Fibroblast of peridontal ligament (primary cell): Measurements from ENCODE around the gene SH3BGRL3.
"Not testable (repeated sequence)": the region's sequence is repeated elsewhere in the genome, so short reads cannot be mapped to it uniquely, and the experiment has no call there.

Source experiments
- DNase-seq: peaks from one replicate; pipeline ENCODE4 v3.0.0-alpha.2; 2010; ENCODE audit errors: extremely low read depth

SH3BGRL3 gene

GRCh38 chr1:26279456-26280332 is at the start of gene SH3BGRL3:
Gene SH3BGRL3, plus strand, starts transcription at chr1:26280086. Its CDS starts 70 bp downstream, at chr1:26280156.
- DNase-seq, result peak; percentile 67

GRCh38 chr1:26230682-26231081 is 49.2 kb upstream of the SH3BGRL3 start:
- DNase-seq, result not testable (repeated sequence)

DNA sequence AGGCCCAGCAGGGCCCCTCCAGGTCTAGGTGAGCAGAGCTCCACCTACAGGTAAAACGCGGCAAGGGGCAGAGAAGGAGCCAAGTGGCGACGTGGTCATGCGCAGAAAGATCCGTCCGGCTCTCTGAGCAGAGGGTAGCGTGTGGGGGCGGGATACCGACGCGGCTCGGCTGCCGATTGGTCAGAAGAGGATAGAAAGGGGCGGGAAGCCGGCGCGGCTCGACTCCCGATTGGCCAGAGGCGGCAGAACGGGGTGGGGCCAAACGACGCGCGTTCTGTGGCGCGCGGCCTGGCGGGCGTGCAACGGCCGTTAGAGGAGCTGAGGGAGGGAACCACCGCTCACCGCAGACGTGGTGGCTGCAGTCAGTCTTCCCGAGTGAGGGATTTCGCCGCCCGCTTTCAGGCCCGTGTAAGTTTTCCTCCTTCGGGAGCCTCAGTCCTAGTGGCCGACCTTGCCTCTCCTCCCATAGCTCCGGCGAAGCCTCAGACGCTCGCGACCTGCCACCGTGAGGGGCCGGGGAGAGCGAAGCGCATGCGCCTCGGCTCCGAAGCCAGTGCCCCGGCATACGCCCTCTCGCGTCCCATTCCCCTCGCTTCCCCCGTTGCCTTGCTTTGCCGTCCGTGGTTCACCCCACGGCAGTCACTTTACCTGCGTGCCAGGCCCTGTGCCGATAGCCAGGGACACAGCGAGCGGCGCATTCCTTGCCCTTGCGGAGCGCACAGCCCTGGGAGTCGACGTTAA is 45.8 kb upstream of the SH3BGRL3 start, which contains the start of gene CEP85:
CEP85 (plus strand) TSS at position 298 of the 741 bp plus-strand sequence. CDS start 5,584 bp downstream, outside the sequence.
- DNase-seq, result peak; percentile 95

- DNase-seq, result peak; percentile 25
Observed at GRCh38 chr1:26234644-26235370, 45.1 kb upstream of the SH3BGRL3 start.

DNA sequence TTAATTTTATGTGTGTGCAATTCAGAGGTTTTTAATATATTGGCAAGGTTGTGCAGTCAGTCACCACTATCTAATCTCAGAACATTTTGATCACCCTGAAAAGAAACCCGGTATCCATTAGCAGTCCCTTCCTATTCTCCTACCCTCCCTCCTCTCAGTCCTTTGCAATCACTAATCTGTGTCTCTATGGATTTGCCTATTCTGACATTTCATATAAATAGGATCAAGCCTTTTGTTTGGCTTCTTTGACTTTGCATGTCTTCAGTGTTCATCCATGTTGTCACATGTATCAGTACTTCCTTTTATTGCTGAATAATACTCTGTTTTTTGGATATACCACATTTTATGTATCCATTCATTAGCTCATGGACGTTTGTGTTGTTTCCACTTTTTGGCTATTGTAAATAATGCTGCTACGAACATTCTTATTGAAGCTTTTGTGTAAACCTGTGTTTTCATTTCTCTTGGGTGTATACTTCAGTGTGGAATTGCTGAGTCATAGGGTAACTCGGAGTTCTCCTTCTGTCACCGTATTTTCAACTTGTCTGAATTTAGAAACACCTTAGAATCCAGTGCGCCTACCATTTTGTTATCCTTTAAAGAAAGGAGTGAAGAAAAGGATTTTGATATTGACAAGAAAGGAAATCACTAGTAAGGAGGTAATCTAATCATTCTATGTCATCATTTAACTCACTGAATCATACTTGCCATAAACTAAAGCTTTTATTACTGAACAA is 42.5 kb upstream of the SH3BGRL3 start:
- peak; percentile 36 for DNase-seq

- peak; percentile 48 for DNase-seq
Observed at GRCh38 chr1:26239936-26240335, 40.0 kb upstream of the SH3BGRL3 start.

DNA sequence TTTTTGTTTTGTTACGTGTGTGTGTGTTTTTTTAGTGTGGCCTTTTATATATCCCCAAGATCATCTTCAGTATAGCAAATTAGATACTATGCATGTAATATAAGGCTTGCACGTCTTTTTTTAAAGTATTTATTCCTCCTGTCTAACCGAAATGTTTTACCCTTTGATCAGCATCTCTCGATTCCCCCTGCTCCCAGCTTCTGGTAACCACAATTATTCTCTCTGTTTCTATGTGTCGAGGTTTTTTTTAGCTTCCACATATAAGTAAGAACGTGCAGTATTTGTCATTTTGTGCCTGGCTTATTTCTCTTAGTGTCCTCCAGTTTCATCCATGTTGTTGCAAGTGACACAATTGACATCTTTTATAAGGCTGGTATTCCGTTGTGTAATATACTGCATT is 27.2 kb upstream of the SH3BGRL3 start:
- no peak for DNase-seq

- no peak for DNase-seq
Observed at GRCh38 chr1:26254404-26254803, 25.5 kb upstream of the SH3BGRL3 start.

DNA sequence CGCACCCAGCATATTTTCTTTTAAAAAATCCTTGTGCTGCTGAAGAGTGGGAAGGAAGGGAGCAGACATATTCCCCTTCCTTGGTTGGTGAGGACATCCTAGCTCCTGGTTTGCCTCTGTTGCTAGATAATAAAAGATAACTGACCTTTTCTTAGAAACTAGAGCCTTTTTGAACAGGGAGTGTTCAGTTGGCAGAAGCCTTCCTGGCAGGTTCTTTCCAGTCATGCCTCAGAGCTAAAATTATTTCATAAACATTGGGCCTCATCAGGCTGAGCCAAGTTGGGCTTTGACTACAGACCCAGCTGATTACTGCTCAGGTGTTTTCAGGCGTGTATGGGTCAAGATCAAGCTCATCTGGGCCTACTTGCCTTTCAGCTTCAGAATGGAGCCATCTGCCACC is 22.7 kb upstream of the SH3BGRL3 start:
- no peak for DNase-seq

- DNase-seq, result no peak
Observed at GRCh38 chr1:26259005-26259404, 20.9 kb upstream of the SH3BGRL3 start.

DNA sequence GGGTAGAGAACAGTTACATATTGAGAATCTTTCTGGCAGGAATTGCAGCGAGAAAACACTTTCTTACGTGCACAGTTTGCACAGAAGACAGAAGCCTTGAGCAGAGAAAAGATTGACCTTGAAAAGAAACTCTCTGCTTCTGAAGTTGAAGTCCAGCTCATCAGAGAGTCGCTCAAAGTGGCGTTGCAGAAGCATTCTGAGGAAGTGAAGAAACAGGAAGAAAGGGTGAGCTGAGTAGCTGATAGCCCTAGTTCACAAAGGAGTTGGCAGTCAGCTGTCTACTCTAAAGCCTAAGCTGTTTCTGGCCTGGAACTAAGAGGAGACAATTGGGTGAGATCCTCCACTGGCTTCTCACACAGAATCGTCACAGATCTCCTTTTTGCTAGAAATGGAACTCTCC is 20.3 kb upstream of the SH3BGRL3 start:
- DNase-seq, result no peak

DNA sequence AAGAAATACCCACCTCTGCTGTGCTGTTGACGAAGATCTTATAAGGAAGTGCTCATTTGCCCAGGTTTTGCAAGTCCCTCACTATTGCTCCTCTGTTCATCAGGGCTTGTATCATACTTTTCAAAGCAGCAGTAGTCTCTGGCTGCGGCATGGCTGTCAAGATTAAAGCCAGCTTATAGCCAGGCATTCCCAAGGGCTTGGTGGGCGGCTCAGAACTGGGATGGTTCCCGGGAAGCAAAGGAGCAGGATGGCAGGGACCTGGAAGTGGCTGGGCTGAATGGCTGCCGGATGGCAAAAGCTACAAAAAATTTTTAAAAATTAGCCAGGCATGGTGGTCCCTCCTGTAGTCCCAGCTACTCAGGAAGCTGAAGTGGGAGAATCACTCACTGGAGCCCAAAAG is 16.7 kb upstream of the SH3BGRL3 start:
- DNase-seq, result no peak

DNA sequence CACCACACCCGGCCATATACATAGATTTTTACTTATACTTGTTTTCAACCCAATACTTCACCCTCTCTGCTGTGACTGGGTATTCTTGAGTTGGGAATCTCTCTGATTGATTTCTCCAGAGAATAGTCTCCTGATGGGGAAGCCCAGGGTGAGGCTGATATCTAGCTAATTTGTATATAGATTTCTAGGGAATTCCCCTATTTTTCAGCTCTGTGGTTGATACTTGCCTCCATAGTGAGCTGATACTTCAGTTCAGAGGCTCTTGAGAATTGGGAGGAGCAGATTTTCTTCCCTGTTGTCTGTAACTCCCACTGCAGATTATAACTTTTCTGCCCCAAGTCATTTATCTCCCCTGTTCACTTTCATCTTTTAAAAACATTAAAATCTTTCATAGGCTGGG is 14.5 kb upstream of the SH3BGRL3 start:
- DNase-seq, result no peak

DNA sequence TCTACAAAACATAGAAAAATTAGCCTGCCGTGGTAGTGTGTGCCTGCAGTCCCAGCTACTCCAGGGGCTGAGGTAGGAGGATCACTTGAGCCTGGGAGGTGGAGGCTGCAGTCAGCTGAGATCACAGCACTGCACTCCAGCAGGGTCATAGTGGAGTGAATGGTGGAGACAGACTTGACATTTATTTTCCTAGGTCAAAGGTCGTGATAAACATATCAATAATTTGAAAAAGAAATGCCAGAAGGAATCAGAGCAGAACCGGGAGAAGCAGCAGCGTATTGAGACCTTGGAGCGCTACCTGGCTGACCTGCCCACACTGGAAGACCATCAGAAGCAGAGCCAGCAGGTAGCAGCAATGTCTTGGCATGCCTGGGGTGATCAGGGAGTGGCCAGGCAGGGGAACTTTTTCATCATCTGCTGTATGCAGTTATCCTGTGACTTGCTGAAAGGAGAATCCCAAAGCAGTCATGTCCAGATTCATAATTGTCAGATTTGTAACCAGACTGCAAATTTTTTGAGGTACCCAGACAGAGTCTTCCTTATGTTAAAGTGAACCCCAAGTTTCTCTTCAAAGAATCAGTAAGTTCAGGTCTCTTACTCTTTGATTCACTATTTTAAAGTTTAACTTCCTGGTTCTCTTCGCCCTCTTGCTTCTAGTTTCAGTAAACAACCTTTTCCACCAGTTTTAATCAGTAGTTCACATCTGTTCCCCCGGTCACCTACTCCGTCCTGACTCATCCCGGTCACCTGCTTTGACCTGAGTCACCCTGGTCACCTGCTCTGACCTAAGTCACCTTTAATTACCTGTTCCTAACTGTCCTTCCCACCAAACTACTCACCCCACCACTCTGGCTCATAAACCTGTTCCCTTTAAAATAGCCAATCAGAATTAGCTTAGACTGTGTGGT is 11.3 kb upstream of the SH3BGRL3 start:
- no peak for DNase-seq

- no peak for DNase-seq
Observed at GRCh38 chr1:26269198-26269550, 10.7 kb upstream of the SH3BGRL3 start.

DNA sequence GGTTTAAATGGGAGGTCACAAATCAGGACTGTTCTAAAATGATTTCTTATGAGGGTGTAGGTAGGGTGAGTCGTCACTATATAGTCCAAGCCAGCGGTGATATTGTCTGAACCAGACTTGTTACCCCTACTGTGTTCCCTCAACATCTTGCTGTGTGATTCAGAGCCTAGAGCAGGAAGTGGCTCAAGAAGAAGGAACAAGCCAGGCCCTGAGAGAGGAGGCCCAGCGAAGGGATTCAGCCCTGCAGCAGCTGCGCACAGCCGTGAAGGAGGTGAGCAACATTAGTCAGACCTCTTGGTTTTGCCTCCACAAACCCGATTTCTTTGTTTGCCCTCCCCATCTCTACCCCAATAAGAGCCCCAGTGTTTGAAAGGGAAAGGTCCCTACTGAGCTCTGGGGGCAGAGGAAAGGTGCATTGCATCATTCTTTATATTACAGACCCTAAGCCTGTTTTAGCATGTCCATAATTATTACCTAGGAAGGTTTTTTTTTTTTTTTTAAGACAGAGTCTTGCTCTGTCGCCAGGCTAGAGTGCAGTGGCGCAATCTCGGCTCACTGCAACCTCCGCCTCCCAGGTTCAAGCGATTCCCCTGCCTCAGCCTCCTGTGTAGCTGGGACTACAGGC is 5.0 kb upstream of the SH3BGRL3 start:
- DNase-seq, result no peak

GRCh38 chr1:26275580-26276431 is 4.1 kb upstream of the SH3BGRL3 start:
- DNase-seq, result peak; percentile 95

- DNase-seq, result no peak
Observed at GRCh38 chr1:26276432-26276838, 3.5 kb upstream of the SH3BGRL3 start.

DNA sequence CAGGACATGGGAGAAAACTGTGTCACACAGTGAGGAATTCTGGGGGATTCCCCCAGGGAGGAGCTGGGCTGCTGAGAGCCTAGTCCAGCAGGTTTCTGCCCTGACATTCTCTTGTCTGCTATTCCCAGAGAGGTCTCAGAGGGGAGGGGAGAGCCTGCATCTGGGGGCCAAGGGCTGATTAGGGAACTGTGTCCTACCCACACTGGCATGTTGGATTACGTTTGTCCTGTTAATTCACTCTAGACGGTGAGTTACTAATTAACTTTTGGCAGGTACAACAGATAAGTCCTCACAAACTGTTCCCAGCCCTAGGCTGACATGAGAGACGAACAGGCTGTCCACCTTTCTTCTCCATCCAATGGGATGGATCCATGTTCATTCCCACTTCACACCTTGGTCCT is 2.6 kb upstream of the SH3BGRL3 start:
- no peak for DNase-seq
